GM23338 (cell line): ENCODE results near the gene MYCBPAP. TPM values are rescaled to one million over a fixed set of nuclear protein-coding genes. Genes with fewer than 3 reads are reported as not detected.

Experiments used
- ATAC-seq: fragments of 200-7000 bp; cut with Tn5 transposase; 3 replicates; pipeline ENCODE4 v1.9.1; 2020
- DNase-seq: peaks from one replicate; pipeline ENCODE4 v3.0.0-alpha.2; 2015; ENCODE audit warnings: low spot score
- H2AFZ ChIP-seq: fragments of 200-600 bp; sonication (generic); 2 replicates; pipeline ENCODE4 v1.8.0; 2016; ENCODE audit warnings: antibody characterized with exemption, mild to moderate bottlenecking, moderate library complexity
- H3F3A ChIP-seq: fragments of 200-600 bp; sonication (generic); replicated peaks from 2 replicates; pipeline ENCODE4 v1.8.0; 2017; ENCODE audit warnings: antibody characterized with exemption, mixed run types, low read depth
- H3K27ac ChIP-seq: fragments of 200-600 bp; sonication (generic); 2 replicates; pipeline ENCODE4 v1.6.1; 2016; ENCODE audit warnings: low read depth
- H3K27me3 ChIP-seq: fragments of 200-600 bp; sonication (generic); 2 replicates; pipeline ENCODE4 v1.8.0; 2016; ENCODE audit warnings: mild to moderate bottlenecking, mixed run types, moderate library complexity; ENCODE audit not compliant: insufficient read depth
- H3K36me3 ChIP-seq: fragments of 200-600 bp; sonication (generic); 2 replicates; pipeline ENCODE4 v1.8.0; 2016; ENCODE audit warnings: mild to moderate bottlenecking; ENCODE audit not compliant: insufficient read depth
- H3K4me1 ChIP-seq: fragments of 200-600 bp; sonication (generic); 2 replicates; pipeline ENCODE4 v1.8.0; 2016; ENCODE audit warnings: mild to moderate bottlenecking, moderate library complexity; ENCODE audit not compliant: insufficient read depth
- H3K4me2 ChIP-seq: fragments of 200-600 bp; sonication (generic); 2 replicates; pipeline ENCODE4 v1.7.1; 2017; ENCODE audit warnings: mixed run types
- H3K4me3 ChIP-seq: fragments of 200-600 bp; sonication (generic); 2 replicates; pipeline ENCODE4 v1.6.1; 2016; ENCODE audit warnings: mixed run types
- H3K79me2 ChIP-seq: fragments of 200-600 bp; sonication (generic); replicated peaks from 2 replicates; pipeline ENCODE4 v1.8.0; 2017; ENCODE audit warnings: mild to moderate bottlenecking; ENCODE audit not compliant: insufficient read depth
- H3K9me2 ChIP-seq: fragments of 200-600 bp; sonication (generic); 2 replicates; pipeline ENCODE4 v1.8.0; 2017; ENCODE audit not compliant: insufficient read depth
- H4K20me1 ChIP-seq: fragments of 200-600 bp; sonication (generic); replicated peaks from 2 replicates; pipeline ENCODE4 v1.8.0; 2017; ENCODE audit warnings: mild to moderate bottlenecking; ENCODE audit not compliant: insufficient read depth
- H3K27ac Mint-ChIP-seq: 2 replicates; pipeline ENCODE4 v1.8.0; 2020; ENCODE audit warnings: inconsistent platforms, mild to moderate bottlenecking, moderate library complexity, mixed read lengths
- H3K27me3 Mint-ChIP-seq: 3 replicates; pipeline ENCODE4 v1.8.0; 2022; ENCODE audit warnings: low read depth, mild to moderate bottlenecking, moderate library complexity, mixed read lengths, inconsistent platforms; ENCODE audit not compliant: insufficient read depth, poor library complexity
- H3K36me3 Mint-ChIP-seq: 3 replicates; pipeline ENCODE4 v1.8.0; 2021; ENCODE audit warnings: low read depth, mild to moderate bottlenecking, inconsistent platforms, moderate library complexity, mixed read lengths
- H3K4me1 Mint-ChIP-seq: 3 replicates; pipeline ENCODE4 v1.8.0; 2020; ENCODE audit warnings: mild to moderate bottlenecking, inconsistent platforms, mixed read lengths
- H3K4me3 Mint-ChIP-seq: 3 replicates; pipeline ENCODE4 v1.8.0; 2021; ENCODE audit warnings: moderate library complexity, mild to moderate bottlenecking, inconsistent platforms, mixed read lengths
- H3K9me3 Mint-ChIP-seq: 3 replicates; pipeline ENCODE4 v1.8.0; 2020; ENCODE audit warnings: moderate library complexity, mild to moderate bottlenecking, inconsistent platforms, mixed read lengths
- CREB1 ChIP-seq: fragments of 250-450 bp; sonication (Bioruptor Pico); IDR thresholded peaks from 2 replicates; pipeline ENCODE4 v1.5.0; 2020; ENCODE audit warnings: low read depth, mild to moderate bottlenecking, moderate library complexity
- CTCF ChIP-seq, 2 experiments: fragments of 200-600 bp in 1 of 2; sonication (generic) in 1 of 2; conservative IDR thresholded peaks; 2 replicates each; pipeline versions ENCODE4 v1.5.1 to v1.6.1; 2016 to 2017; ENCODE audit warnings: antibody characterized with exemption in 2 of 2, low read depth in 2 of 2, mild to moderate bottlenecking in 2 of 2, moderate library complexity in 1 of 2
- ETS1 ChIP-seq: IDR thresholded peaks from 2 replicates; pipeline ENCODE4 v1.6.1; 2016; ENCODE audit warnings: antibody characterized with exemption
- EZH2 ChIP-seq: fragments of 200-600 bp; sonication (generic); IDR thresholded peaks from one replicate; pipeline ENCODE4 v1.8.0; 2017; ENCODE audit warnings: antibody characterized with exemption, mild to moderate bottlenecking, low read depth; ENCODE audit not compliant: unreplicated experiment
- EZH2phosphoT487 ChIP-seq: fragments of 200-600 bp; sonication (generic); IDR thresholded peaks from one replicate; pipeline ENCODE4 v1.8.1; 2018; ENCODE audit warnings: antibody characterized with exemption; ENCODE audit not compliant: unreplicated experiment
- JUNB ChIP-seq: IDR thresholded peaks from one replicate; pipeline ENCODE4 v1.6.1; 2016; ENCODE audit warnings: antibody characterized with exemption; ENCODE audit not compliant: unreplicated experiment
- NANOG ChIP-seq: IDR thresholded peaks from 2 replicates; pipeline ENCODE4 v1.6.1; 2016; ENCODE audit warnings: antibody characterized with exemption, borderline replicate concordance
- POLR2AphosphoS5 ChIP-seq: IDR thresholded peaks from 2 replicates; pipeline ENCODE4 v1.6.1; 2016; ENCODE audit warnings: antibody characterized with exemption, low read depth
- REST ChIP-seq: IDR thresholded peaks from one replicate; pipeline ENCODE4 v1.6.1; 2018; ENCODE audit warnings: antibody characterized with exemption; ENCODE audit not compliant: unreplicated experiment
- STAT1 ChIP-seq: IDR thresholded peaks from one replicate; pipeline ENCODE4 v1.6.1; 2016; ENCODE audit warnings: antibody characterized with exemption; ENCODE audit not compliant: unreplicated experiment
- ZNF114 ChIP-seq: fragments of 250-450 bp; sonication (Bioruptor Pico); IDR thresholded peaks from 2 replicates; pipeline ENCODE4 v1.5.0; 2020; ENCODE audit warnings: mild to moderate bottlenecking, moderate library complexity
- ZNF331 ChIP-seq: fragments of 250-450 bp; sonication (Bioruptor Pico); IDR thresholded peaks from 2 replicates; pipeline ENCODE4 v1.5.0; 2020; ENCODE audit warnings: low read depth, mild to moderate bottlenecking, moderate library complexity
- ZNF462 ChIP-seq: fragments of 250-450 bp; sonication (Bioruptor Pico); IDR thresholded peaks from 2 replicates; pipeline ENCODE4 v1.5.0; 2020; ENCODE audit warnings: mild to moderate bottlenecking, moderate library complexity
- polyA plus RNA-seq: library from polyadenylated mRNA; unstranded; fragments of >200 nt; fragmentation: Nextera tagmentation; extraction: Ambion mirVana; gene quantifications from 2 replicates; pipeline ENCODE4 v1.2.1, GENCODE V29; 2016
- total RNA-seq: library from RNA; depleted of rRNA; stranded (reverse); fragments of >200 nt; shearing (Covaris generic); gene quantifications from 2 replicates; pipeline ENCODE4 v1.2.3, GENCODE V29; 2014

The MYCBPAP gene
- total and polyA plus RNA-seq, 2 experiments from 2014 or later: 0.63 to 1.7 TPM

GRCh38 chr17:50493744-50494143 lies 14.5 kb upstream of the MYCBPAP start:
- H2AFZ ChIP-seq: no peak overlapping the region

More at GRCh38 chr17:50493744-50494143, 14.5 kb upstream of the MYCBPAP start:
- H3K27ac ChIP-seq: no peak overlapping the region
- H3K27ac Mint-ChIP-seq: no peak overlapping the region
- DNase-seq (no peak), ATAC-seq (no peak)
- H3K9me2 ChIP-seq: no peaks in the 10 kb centered on the region
- peaks cover 4% of the 10 kb centered on the region for H3K27me3 Mint-ChIP-seq
- H3K79me2 ChIP-seq: no peaks in the 10 kb centered on the region
- no peak overlapping the region for H3K4me2 ChIP-seq
- H3K4me3 ChIP-seq: no peak overlapping the region
- H3K4me1 Mint-ChIP-seq: no peaks in the 10 kb centered on the region
- H3K4me3 Mint-ChIP-seq: no peak overlapping the region
- no peaks in the 10 kb centered on the region for H3K27me3 ChIP-seq
- no peaks in the 10 kb centered on the region for H3K9me3 Mint-ChIP-seq
- H3K4me1 ChIP-seq: no peaks in the 10 kb centered on the region
- no peak for TF ChIP-seq ZNF331 (CRISPR knock-in tag)
- no peak for TF ChIP-seq CTCF (conservative IDR thresholded peaks at IDR 0.05; ENCODE audit: low read depth in 2 of 2)
- no peak for TF ChIP-seq JUNB
- no peak for TF ChIP-seq REST
- no peak for TF ChIP-seq ETS1
- TF ChIP-seq EZH2phosphoT487: no peak
- TF ChIP-seq ZNF114 (CRISPR knock-in tag): no peak
- TF ChIP-seq CREB1: no peak
- TF ChIP-seq NANOG: no peak
- no peak for TF ChIP-seq POLR2AphosphoS5
- TF ChIP-seq STAT1: no peak
- no peak for TF ChIP-seq ZNF462
- no peak for TF ChIP-seq EZH2
- H3K36me3 Mint-ChIP-seq: no peaks in the 10 kb centered on the region
- no peaks in the 10 kb centered on the region for H3F3A ChIP-seq
- H4K20me1 ChIP-seq: no peaks in the 10 kb centered on the region
- H3K36me3 ChIP-seq: no peaks in the 10 kb centered on the region
